ELF-1 (cell line): ENCODE measurements around the gene STAG2.
"Not testable (repeated sequence)": the region's sequence is repeated elsewhere in the genome, so short reads cannot be mapped to it uniquely, and the experiment has no call there.

Source experiments
- DNase-seq: peaks from one replicate; pipeline ENCODE4 v3.0.0-alpha.2; 2016; ENCODE audit warnings: low read depth, low spot score

Gene STAG2

GRCh38 chrX:123961268-123962005, at the start of gene STAG2:
STAG2 (plus strand) TSS chrX:123961706; CDS start chrX:124022628, 60,922 bp downstream.
- peak; percentile 90 for DNase-seq

- DNase-seq: no peak
Measured at GRCh38 chrX:123917069-123917468, 44.4 kb upstream of the STAG2 start.

- no peak for DNase-seq
Measured at GRCh38 chrX:123918106-123918721, 43.3 kb upstream of the STAG2 start.

- no peak for DNase-seq
Measured at GRCh38 chrX:123920105-123920785, 41.3 kb upstream of the STAG2 start.

- no peak for DNase-seq
Measured at GRCh38 chrX:123923211-123923610, 38.3 kb upstream of the STAG2 start.

GRCh38 chrX:123924186-123924585, 37.3 kb upstream of the STAG2 start:
- DNase-seq: peak; percentile 20

GRCh38 chrX:123927845-123928244, 33.7 kb upstream of the STAG2 start:
- DNase-seq: no peak

- not testable (repeated sequence) for DNase-seq
Measured at GRCh38 chrX:123932055-123932454, 29.5 kb upstream of the STAG2 start.

GRCh38 chrX:123943074-123943473, 18.4 kb upstream of the STAG2 start:
- DNase-seq: no peak

- no peak for DNase-seq
Measured at GRCh38 chrX:123943488-123943887, 18.0 kb upstream of the STAG2 start.

- no peak for DNase-seq
Measured at GRCh38 chrX:123949846-123950245, 11.7 kb upstream of the STAG2 start.

GRCh38 chrX:123959281-123960063, 2.0 kb upstream of the STAG2 start:
- peak; percentile 65 for DNase-seq

GRCh38 chrX:123960956-123961267, 594 bp upstream of the STAG2 start:
- no peak for DNase-seq

- no peak for DNase-seq
Measured at GRCh38 chrX:123962006-123962467, 531 bp downstream of the STAG2 start.

- DNase-seq: peak; percentile 99
Measured at GRCh38 chrX:123962794-123963373, 1.4 kb downstream of the STAG2 start.

- no peak for DNase-seq
Measured at GRCh38 chrX:123964156-123964834, 2.8 kb downstream of the STAG2 start.

GRCh38 chrX:123965712-123966111, 4.2 kb downstream of the STAG2 start:
- no peak for DNase-seq

GRCh38 chrX:123967497-123967896, 6.0 kb downstream of the STAG2 start:
- no peak for DNase-seq

- DNase-seq: no peak
Measured at GRCh38 chrX:123968383-123969050, 7.0 kb downstream of the STAG2 start.

GRCh38 chrX:123971982-123972381, 10.5 kb downstream of the STAG2 start:
- no peak for DNase-seq
